ENCODE data around the gene PARD3B. TPM values are rescaled to one million over a fixed set of nuclear protein-coding genes. Genes with fewer than 3 reads are reported as not detected.

The PARD3B gene
- total and polyA plus RNA-seq, 2 of the 8 experiments (the other 6 are each of a cell fraction or from before 2014, with no cell fraction given): 1.2 to 5.7 TPM

GRCh38 chr2:205654878-205655605 is 1109.8 kb downstream of the PARD3B start (continued):
- no peak for TF ChIP-seq CHD7 (IDR thresholded peaks at IDR 0.05; ENCODE audit: insufficient replicate concordance, low read length)
- TF ChIP-seq USF2 (IDR thresholded peaks at IDR 0.05; ENCODE audit: low read length): no peak
- no peak for TF ChIP-seq KDM1A (IDR thresholded peaks at IDR 0.05; ENCODE audit: borderline replicate concordance, low read length)
- TF ChIP-seq RAD21 (IDR thresholded peaks at IDR 0.05 in 1 of 2, conservative IDR thresholded peaks at IDR 0.05 in 1 of 2; ENCODE audit: low read depth in 2 of 2, low read length in 2 of 2): no peak
- TF ChIP-seq ZNF274 (IDR thresholded peaks at IDR 0.05; ENCODE audit: borderline replicate concordance, extremely low read depth, low read length): no peak
- TF ChIP-seq HDAC2 (IDR thresholded peaks at IDR 0.05; ENCODE audit: borderline replicate concordance in 1 of 2, low read depth in 2 of 2, low read length in 2 of 2): no peak
- TF ChIP-seq CHD2 (IDR thresholded peaks at IDR 0.05; ENCODE audit: low read length): no peak

Data from H1 (cell line).